Breast epithelium (tissue), 3 donors: Measurements from ENCODE around the gene FARP2.

Experiments used
- POLR2A ChIP-seq: fragments of 450-650 bp; IDR thresholded peaks from one replicate; pipeline ENCODE4 v1.6.1; 2016; ENCODE audit warnings: antibody characterized with exemption, mild to moderate bottlenecking, moderate library complexity
- POLR2AphosphoS5 ChIP-seq, 3 donors: sonication (generic); formaldehyde crosslinking; IDR thresholded peaks; one replicate each; pipeline ENCODE4 v1.6.1; 2017; ENCODE audit warnings: antibody characterized with exemption in 3 of 3
- TF ChIP-seq, protein P1 (sequence below), 3 donors: fragments of 450-650 bp; IDR thresholded peaks; one replicate each; pipeline ENCODE4 v1.5.1; 2016 to 2017; ENCODE audit warnings: antibody characterized with exemption in 3 of 3, mild to moderate bottlenecking in 3 of 3, moderate library complexity in 3 of 3

GRCh38 chr2:241364781-241365180, 8.7 kb downstream of the FARP2 start:
- TF ChIP-seq, protein P1, sequence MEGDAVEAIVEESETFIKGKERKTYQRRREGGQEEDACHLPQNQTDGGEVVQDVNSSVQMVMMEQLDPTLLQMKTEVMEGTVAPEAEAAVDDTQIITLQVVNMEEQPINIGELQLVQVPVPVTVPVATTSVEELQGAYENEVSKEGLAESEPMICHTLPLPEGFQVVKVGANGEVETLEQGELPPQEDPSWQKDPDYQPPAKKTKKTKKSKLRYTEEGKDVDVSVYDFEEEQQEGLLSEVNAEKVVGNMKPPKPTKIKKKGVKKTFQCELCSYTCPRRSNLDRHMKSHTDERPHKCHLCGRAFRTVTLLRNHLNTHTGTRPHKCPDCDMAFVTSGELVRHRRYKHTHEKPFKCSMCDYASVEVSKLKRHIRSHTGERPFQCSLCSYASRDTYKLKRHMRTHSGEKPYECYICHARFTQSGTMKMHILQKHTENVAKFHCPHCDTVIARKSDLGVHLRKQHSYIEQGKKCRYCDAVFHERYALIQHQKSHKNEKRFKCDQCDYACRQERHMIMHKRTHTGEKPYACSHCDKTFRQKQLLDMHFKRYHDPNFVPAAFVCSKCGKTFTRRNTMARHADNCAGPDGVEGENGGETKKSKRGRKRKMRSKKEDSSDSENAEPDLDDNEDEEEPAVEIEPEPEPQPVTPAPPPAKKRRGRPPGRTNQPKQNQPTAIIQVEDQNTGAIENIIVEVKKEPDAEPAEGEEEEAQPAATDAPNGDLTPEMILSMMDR (IDR thresholded peaks at IDR 0.05) = no peak
- TF ChIP-seq POLR2A (no peak), POLR2AphosphoS5 (IDR thresholded peaks at IDR 0.05) (no peak)
